Daoy (cell line): Measurements from ENCODE around the gene ZDHHC11B. TPM values are rescaled to one million over a fixed set of nuclear protein-coding genes. Genes with fewer than 3 reads are reported as not detected.
"Not testable (repeated sequence)": the region's sequence is repeated elsewhere in the genome, so short reads cannot be mapped to it uniquely, and the experiment has no call there.

ENCODE experiments used
- DNase-seq: peaks from one replicate; pipeline ENCODE4 v3.0.0-alpha.2; 2015; ENCODE audit warnings: low read depth
- total RNA-seq: library from RNA; depleted of rRNA; stranded (reverse); fragments of >200 nt; shearing (Covaris generic); gene quantifications from 2 replicates; pipeline ENCODE4 v1.2.3, GENCODE V29; 2014

Gene ZDHHC11B
- total RNA-seq, 1 experiment from 2014 or later = under 0.01 TPM

DNA sequence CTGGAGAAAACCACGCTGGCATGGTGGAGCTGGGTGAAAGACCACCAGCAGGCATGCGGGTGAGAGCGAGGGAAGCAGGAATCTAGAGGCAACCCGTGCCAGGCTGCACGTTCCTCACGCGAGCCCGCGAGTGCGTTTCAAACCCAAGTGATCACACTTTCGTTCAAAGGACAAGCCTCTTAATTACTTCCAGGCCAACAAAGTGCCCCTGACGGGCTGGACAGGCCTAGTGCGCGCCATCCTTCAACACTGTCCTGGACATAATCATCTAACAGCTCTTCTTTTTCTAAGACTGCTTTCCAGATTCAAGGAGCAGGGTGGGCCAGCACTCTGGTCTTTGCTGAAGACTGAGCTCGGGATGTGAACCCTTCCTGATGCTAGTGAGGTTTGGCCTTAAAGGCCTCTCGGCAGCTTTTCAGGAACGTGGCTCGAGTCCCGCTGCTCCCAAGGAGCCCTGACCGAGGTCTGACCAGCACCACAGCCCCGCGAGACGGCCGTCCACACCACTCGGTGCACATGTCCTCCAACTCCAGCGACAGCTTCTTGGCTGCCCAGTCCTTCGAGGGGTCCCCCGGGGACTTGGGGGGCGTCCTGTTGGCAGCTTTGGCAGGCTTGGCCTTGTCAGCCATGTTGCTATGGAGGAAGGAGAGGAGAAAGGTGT is 14.9 kb downstream of the ZDHHC11B start:
- not testable (repeated sequence) for DNase-seq

DNA sequence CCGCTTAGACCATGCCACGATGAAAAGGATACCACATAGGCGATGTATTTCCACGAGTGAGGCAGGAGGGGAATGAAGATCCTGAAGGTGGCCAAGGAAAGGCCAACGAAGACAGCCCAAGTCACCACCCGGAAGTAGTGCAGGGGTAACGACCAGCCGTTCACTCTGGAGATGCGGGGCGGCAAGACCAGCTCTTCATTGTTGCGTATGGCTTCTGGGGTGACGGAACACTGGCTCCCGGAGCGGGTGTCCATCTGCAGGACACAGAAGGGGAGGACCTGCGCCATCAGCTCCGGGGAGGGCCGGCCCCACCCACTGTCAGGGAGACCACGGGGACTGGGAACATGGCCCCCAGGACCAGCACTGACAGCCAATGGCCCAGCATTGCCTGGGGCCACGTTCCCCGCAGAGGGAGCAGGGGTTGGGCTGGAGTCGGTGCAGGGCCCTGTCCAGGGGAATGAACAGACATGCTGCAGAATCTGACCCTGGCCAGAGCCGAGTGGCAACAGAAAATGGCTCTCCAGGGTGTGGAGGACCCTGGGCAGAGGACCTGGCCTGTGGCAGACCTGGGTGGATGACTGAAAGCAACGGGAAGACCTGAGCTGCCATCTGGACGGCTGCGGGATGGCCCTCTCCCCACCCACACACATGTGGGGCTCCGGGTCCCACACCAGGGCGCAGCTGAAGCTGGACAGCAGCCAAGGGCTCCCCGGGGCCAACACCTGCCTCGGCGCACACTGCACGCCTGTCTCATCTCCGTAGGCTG is 17.7 kb downstream of the ZDHHC11B start:
- DNase-seq = no peak

DNA sequence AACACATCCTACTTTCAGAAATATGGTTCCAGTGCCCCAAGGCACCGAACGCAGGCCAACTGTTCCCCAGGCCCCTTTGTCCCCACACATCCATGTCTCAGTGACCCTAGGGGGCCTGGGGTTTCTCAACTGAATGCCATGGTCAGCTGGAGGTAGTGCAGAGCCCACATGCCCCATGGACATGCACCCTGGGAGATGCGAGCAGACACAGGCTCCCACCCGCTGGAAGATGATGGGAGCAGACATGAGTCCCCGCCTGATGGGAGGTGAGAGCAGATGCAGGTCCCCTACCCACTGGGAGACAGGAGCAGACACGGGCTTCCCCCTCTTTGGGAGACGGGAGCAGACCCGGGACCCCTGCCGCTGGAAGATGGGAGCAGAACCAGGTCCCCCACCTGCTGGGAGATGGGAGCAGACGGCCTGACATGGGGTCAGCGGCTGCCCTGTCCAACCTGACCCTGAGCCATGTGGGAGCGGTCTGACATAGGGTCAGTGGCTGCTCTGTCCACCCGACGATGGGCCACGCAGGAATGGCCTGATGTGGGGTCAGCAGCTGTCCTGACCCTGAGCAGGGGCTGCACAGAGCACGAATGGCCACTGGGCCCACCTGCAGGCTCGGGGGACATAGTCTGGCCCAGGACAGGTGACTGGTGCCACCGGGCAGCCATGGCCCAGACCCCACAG is 18.4 kb downstream of the ZDHHC11B start:
- no peak for DNase-seq

DNA sequence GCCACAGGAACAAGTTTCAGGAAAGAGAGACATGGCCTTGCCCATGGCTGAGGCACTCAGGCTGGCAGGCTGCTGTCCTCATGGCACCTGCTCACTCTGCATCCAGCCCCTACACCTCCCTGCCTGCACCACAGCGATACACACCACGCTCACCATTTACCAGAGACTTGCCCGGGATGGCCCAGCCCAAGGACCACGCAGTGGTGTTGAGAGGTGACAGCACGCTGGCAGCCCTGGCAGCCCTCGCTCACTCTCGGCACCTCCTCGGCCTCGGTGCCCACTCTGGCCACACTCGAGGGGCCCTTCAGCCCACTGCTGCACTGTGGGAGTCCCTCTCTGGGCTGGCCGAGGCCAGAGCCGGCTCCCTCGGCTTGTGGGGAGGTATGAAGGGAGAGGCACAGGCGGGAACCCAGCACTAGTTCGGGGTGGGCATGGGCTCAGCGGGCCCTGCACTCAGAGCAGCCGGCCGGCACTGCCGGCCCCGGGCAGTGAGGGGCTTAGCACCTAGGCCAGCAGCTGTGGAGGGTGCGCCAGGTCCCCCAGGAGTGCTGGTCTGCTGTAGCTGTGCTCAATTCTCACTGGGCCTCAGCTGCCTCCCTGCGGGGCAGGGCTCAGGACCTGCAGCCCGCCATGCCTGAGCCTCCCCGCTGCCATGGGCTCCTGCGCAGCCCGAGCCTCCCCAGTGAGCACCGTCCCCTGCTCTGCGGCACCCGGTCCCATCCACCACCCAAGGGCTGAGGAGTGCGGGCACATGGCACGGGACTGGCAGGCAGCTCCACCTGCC is 20.3 kb downstream of the ZDHHC11B start:
- DNase-seq = no peak

DNA sequence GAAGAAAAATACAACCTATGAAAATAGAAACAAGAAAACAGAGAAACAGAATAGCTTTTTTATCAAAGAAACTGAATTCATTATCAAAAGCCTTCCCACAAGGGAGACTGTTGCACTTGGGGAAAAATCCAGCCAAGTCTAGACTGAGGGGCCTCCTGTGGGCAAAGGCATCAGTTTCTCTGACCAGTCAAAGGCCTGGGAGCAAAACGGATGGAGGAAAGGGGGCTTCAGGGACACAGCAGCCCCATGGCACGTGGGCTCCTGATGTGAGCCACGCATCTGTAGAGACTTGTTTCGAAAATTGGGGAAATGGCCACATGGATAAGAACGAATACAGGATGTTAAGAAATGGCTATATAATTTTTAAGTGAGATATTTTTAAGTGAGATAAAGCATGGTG is 21.1 kb downstream of the ZDHHC11B start:
- DNase-seq = no peak

DNA sequence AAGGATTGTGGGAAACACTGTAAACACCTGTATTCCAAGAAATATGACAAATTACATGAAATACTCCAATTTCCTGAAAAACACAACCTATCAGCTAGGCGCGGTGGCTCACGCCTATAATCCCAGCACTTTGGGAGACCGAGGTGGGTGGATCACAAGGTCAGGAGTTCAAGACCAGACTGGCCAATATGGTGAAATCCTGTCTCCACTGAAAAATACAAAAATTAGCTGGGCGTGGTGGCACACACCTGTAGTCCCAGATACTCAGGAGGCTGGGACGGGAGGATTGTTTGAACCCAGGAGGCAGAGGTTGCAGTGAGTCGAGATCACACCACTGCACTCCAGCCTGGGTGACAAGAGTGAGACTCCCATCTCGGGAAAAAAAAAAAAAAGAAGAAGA is 21.5 kb downstream of the ZDHHC11B start:
- not testable (repeated sequence) for DNase-seq

DNA sequence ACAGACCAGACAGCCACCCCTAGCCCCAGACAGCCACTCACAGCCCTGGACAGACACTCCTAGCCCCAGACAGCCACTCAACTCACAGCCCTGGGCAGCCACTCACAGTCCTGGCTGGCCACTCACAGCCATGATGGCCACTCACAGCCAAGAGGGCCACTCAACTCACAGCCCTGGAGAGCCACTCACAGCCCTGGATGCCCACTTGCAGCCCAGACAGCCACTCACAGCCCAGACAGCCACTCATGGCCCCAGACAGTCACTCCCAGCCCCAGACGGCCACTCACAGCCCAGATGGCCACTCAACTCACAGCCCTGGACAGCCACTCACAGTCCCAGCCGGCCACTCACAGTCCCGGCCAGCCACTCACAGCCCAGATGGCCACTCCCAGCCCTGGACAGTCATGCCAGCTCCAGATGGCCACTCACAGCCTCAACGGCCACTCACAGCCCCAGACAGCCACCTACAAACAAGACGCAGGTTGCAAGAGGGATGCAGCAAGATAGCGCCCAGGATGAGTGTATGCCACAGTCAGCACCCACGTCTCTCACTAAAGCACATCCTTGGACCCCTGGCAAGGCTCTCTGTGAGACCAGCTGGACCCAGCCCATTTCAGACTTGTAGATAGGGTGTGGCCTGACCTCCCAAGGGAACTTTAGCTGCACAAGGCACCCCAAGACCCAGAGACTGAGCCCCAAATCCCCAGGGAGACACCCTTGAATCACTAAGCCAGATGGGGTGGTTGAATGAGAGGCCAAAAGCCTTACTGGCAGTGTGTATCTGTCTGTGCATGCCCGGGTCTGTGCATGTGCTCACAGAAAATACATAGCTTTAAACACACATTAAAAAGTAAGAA is 22.4 kb downstream of the ZDHHC11B start:
- DNase-seq = no peak

DNA sequence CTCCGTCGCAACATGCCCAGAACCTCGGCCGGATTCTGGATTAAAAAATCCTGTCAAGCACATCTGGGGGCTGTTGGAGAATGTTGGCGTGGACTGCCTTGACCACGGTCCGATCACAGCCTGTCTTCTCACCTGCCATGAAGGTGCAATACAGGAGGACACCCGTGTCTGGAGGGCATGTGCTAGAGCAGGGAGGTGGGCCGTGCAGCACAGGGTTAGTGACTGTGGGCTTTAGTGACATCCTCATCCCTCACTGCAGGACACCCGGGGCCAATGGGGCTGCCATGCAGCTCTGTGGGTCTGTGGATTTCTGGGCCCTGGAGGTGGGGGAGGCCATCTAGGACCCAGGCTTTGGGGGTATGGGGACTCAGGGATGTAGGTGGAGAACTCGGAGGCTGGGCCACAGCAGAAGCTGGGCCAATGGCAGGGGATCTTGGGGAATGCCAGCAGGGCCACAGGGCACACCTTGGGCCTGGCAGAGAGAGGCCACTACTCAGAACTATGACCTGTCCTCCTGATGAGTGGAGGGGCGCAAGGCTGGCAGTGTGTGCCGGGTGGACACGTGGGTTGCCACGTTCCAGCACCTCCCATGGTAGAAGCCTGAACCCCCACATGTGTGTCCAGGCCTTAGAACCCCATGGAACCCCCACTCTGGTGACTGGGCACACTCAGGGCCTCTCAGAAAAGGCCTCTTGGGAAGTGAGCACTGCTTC is 23.3 kb downstream of the ZDHHC11B start:
- no peak for DNase-seq

DNA sequence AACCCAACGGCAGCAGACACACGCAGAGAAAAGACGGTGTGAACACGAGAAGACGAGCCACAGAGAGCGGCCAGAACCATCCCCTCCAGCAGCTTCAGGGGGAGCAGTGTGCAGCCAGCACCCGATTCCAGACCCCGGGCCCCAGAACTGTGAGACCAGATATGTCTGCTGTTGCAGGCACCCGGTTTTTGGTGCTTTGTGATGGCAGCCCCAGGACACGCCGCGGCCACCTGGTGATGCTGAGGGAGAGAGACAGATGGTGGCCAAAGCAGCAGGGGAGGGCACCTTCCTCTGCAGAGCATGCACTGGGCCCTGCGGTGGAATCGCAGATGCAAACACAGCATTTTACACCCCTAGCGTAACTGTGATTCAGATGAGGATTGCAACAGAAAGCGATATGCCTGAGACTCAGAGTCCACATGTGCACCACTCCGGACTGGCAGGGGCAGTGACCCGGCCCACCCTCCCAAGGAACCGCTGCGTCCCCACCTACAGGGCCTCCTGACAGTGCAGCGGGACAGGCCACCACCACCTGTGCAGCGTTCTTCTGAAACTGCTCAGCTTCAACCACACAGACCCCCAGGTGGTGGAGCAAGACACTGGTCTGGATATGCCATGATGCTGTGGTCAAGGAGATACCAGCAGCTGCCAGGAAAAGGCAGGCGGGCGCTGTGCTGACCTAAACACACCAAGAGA is 24.0 kb downstream of the ZDHHC11B start:
- DNase-seq = no peak

DNA sequence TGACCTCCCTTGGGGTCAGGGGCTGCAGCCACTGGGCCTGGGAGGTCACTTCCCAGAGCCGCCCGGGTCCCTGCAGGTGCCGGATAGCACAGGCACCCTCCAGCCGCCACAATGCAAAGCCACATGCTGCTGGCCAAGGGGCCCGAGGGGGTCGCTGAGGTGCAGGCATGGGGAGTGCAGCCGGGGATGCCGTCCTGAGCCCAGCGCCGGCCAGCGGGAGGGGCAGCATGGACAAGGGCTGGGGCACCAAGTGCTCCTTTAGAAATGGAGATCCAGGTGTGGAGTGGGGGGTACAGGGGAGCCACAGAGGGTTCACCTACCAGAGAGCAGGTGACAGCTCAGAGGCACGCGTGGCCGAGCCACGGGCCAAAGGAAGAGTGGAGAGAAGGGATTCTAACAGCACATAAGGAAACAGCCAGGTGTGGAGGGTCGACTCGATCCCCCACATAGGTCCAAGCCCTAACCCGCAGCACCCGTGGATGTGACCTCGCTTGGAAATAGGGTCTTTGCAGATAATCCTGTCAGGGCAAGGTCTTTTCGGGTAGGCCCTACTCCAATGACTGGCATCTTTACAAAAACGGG is 24.7 kb downstream of the ZDHHC11B start:
- DNase-seq = no peak

DNA sequence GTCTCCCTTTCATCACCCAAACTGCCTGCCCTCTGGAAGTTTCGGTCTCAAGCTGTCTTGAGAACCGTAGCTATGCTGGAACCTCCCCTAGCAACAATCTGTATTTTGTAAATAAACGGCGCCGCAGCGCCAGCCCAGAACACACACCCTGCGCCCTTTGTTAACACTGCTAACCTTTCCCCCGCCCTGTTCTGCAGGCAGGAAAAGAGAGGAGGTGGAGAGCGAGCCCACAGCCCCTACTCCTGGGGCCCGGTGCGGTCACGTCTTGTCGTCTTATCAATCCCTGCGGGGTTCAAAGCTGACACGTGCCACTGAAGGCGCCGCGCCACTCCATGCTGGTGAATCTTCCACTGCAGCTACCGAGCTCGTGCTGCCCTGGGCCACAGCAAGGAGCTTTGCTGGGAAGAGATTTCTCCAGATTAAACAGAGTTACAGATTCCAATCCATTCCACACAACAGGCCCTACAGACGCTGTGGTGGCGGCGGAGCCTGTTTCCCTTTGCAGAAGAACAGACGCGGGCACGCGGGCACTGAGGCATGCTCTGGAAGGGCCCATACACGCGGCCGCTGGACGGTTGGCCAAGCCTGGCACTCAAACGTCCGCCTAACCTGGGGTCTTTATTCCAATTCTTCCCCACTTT is 25.3 kb downstream of the ZDHHC11B start:
- DNase-seq = no peak

DNA sequence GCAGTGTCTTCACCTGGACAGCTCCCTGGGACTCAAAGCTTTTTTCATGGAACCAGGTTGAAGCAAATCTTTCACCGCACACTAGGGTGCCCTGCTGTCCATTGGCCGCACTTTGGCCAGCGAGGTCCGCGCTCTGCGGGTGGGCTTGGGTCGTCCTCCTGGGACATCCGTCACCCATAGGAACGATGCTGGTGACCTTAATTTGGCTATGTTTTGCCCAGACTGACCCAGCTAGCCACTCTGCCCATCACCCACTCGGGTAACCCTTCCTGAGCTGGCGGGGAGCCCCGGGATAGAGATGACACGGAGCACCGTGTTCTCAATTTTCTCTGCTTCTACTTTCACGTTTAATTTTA is 25.9 kb downstream of the ZDHHC11B start:
- no peak for DNase-seq

DNA sequence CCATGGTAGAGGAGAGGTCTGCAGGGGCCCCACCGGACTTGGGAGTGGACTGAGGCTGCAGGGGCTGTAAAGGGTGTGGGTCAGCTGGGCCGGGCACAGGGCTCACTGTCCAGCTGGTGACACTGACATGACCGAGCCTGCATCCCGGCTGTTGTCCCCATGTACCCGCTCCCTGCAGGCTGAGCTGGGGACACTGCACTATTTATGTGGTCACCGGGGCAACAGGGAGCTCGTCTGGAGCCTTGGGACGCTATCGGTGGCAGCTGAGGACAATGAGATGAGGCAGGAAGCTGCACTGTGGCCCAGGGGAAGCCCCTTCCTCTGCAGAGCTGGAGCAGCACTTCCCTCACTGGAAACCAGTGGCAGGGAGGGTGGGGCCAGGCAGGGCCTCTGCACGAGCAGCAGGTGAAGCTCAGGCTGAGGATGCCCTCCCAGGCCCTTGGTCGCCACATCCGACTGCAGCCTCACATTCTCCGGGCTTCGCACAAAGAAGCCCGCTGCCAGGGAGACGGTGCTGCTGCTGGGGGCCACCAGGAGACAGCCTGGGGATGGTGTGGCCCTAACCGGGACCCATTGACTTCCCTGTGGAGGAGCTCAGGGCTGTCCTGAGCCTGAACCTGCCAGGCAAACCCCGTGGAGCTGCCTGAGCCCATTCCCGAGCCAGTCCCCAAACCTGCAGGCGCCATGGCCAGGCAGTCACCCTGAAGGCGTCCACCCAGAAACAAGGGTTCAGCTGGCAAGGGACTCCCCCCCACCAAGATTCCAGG is 26.4 kb downstream of the ZDHHC11B start:
- DNase-seq = no peak

DNA sequence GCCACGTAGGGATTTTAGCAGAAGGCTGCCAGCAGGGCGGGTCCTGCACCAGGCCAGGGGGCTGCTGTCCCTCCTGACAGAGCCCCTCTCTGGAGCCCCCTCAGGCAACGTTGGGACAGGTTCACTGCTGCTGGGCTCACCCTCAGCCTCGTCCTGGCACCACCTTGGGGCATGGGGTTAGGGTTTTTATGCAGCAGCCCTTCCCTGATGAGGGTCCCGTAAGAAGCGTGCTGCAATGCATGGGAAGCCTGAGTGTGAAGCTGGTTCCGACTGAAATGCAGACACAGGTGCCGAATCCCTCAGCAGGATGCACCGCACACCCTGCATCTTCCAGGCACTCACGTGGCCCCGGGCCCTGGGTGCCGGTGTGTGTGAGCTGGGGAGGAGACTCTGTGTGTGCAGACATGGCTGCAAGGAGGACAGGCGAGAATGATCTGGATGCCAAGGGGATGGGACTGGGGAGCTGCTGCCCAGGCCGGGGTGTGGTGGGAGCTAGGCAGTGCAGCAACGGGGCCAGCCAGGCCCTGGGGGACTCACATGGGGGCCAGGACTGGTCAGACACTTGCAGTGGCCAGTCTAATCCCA is 27.1 kb downstream of the ZDHHC11B start:
- no peak for DNase-seq

DNA sequence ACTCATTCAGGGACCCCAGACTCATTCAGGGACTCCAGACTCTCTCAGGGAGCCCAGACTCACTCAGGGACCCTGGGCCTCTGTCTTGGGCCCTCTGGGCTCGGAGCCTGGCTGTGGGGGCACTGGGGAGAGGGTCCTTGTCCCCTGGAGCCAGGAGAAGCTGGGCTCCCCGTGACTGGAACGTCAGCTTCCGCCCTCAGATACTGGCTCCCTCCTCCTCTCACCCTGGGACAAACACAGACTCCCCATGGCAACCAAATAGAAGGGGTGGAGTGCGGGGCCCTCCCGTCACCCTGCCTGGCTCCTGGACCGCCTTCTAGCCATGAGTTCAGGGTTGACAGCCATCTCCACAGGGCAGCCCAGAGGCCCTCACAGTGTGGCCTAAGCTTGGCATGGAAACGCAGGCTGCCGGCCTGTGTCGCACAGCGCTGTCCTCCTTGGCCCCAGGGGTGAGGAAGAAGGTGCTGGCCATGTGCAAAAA is 27.6 kb downstream of the ZDHHC11B start:
- DNase-seq = no peak

DNA sequence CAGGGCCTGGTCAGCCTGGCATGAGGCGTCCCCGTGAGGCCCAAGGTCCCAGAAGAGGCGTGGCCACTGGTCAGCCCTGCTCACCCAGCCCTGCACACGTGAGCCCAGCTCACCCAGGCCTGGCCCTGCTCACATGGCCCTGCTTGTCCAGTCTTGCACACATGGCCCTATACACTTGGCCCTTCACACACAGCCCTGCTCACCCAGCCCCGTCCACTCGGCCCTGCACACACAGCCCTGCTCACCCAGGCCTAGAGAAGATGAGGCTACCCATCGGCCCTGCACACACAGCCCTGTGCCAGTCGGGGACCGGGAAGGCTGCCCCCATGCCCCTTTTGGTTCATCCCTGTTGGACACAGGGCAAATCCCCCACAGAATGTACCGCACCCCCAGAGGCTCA is 28.4 kb downstream of the ZDHHC11B start:
- DNase-seq = no peak

DNA sequence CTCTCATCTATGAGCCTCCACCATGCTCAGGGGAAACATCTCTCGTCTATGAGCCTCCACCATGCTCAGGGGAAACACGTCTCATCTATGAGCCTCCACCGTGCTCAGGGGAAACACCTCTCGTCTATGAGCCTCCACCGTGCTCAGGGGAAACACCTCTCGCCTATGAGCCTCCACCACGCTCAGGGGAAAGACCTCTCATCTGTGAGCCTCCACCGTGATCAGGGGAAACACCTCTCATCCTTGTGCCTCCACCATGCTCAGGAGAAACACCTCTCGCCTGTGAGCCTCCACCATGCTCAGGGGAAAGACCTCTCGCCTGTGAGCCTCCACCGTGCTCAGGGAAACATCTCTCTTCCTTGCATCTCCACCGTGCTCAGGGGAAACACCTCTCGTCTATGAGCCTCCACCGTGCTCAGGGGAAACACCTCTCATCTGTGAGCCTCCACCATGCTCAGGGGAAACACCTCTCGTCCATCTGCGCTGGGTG is 30.3 kb downstream of the ZDHHC11B start:
- DNase-seq = not testable (repeated sequence)
